WERI-Rb-1 (cell line): ENCODE data around the gene ITGA11.

ENCODE experiments used
- DNase-seq: peaks from one replicate; pipeline ENCODE4 v3.0.0-alpha.2; 2020
- H3K27ac ChIP-seq: fragments of 250-450 bp; sonication (Bioruptor Pico); 2 replicates; pipeline ENCODE4 v1.5.1; 2020; ENCODE audit warnings: mild to moderate bottlenecking, moderate library complexity
- H3K27me3 ChIP-seq: fragments of 250-450 bp; sonication (Bioruptor Pico); 2 replicates; pipeline ENCODE4 v1.5.1; 2021; ENCODE audit warnings: mild to moderate bottlenecking, low read depth, moderate library complexity; ENCODE audit not compliant: insufficient read depth, severe bottlenecking
- H3K36me3 ChIP-seq: fragments of 250-450 bp; sonication (Bioruptor Pico); 2 replicates; pipeline ENCODE4 v1.5.1; 2020; ENCODE audit warnings: mild to moderate bottlenecking, moderate library complexity
- H3K4me3 ChIP-seq: 2 replicates; pipeline ENCODE4 v1.5.1; 2011; ENCODE audit warnings: low read depth, mild to moderate bottlenecking, control low read depth, low read length
- H3K9me3 ChIP-seq: fragments of 250-450 bp; sonication (Bioruptor Pico); 2 replicates; pipeline ENCODE4 v1.5.1; 2021; ENCODE audit warnings: mild to moderate bottlenecking, moderate library complexity; ENCODE audit not compliant: severe bottlenecking
- CTCF ChIP-seq: IDR thresholded peaks from 2 replicates; pipeline ENCODE4 v1.5.1; 2011; ENCODE audit warnings: low read depth, mild to moderate bottlenecking, control low read depth, inconsistent platforms, low read length

The ITGA11 gene

GRCh38 chr15:68311464-68311835 is 120.5 kb downstream of the ITGA11 start:
- H3K27me3 ChIP-seq, result no peaks in the 10 kb centered on the region
- H3K4me3 ChIP-seq, result no peak overlapping the region
- no peak for DNase-seq
- H3K27ac ChIP-seq, result no peak overlapping the region
- TF ChIP-seq CTCF, result no peak
- H3K9me3 ChIP-seq, result no peaks in the 10 kb centered on the region
- no peaks in the 10 kb centered on the region for H3K36me3 ChIP-seq

GRCh38 chr15:68310804-68311463 is 121.0 kb downstream of the ITGA11 start:
- Histone ChIP-seq H3K27ac (no peak overlapping the region), H3K9me3 (no peaks in the 10 kb centered on the region), H3K36me3 (no peaks in the 10 kb centered on the region), H3K27me3 (no peaks in the 10 kb centered on the region), H3K4me3 (no peak overlapping the region)
- DNase-seq, result no peak
- no peak for TF ChIP-seq CTCF

GRCh38 chr15:68310178-68310803 is 121.7 kb downstream of the ITGA11 start:
- no peaks in the 10 kb centered on the region for H3K9me3 ChIP-seq
- DNase-seq, result no peak
- no peak overlapping the region for H3K4me3 ChIP-seq
- no peaks in the 10 kb centered on the region for H3K27me3 ChIP-seq
- H3K36me3 ChIP-seq, result no peaks in the 10 kb centered on the region
- TF ChIP-seq CTCF, result no peak
- H3K27ac ChIP-seq, result no peak overlapping the region

- Histone ChIP-seq H3K4me3 (no peak overlapping the region), H3K27ac (no peak overlapping the region), H3K27me3 (no peaks in the 10 kb centered on the region), H3K9me3 (no peaks in the 10 kb centered on the region), H3K36me3 (no peaks in the 10 kb centered on the region)
- no peak for DNase-seq
- no peak for TF ChIP-seq CTCF
These were observed 122.9 kb downstream of the ITGA11 start for GRCh38 chr15:68309024-68309423.

GRCh38 chr15:68307131-68307928 is 124.6 kb downstream of the ITGA11 start:
- no peak for DNase-seq
- Histone ChIP-seq H3K9me3 (no peaks in the 10 kb centered on the region), H3K27ac (no peak overlapping the region), H3K27me3 (no peaks in the 10 kb centered on the region), H3K36me3 (no peaks in the 10 kb centered on the region), H3K4me3 (no peak overlapping the region)
- TF ChIP-seq CTCF, result no peak
